Breast epithelium (tissue), 3 donors: Measurements from ENCODE around the gene GPC5.

ENCODE experiments used
- CTCF ChIP-seq, 3 donors: fragments of 450-650 bp; IDR thresholded peaks; one replicate each; pipeline ENCODE4 v1.5.1; 2016 to 2017; ENCODE audit warnings: antibody characterized with exemption in 3 of 3, mild to moderate bottlenecking in 3 of 3, moderate library complexity in 3 of 3
- POLR2A ChIP-seq: fragments of 450-650 bp; IDR thresholded peaks from one replicate; pipeline ENCODE4 v1.6.1; 2016; ENCODE audit warnings: antibody characterized with exemption, mild to moderate bottlenecking, moderate library complexity
- POLR2AphosphoS5 ChIP-seq, 3 donors: sonication (generic); formaldehyde crosslinking; IDR thresholded peaks; one replicate each; pipeline ENCODE4 v1.6.1; 2017; ENCODE audit warnings: antibody characterized with exemption in 3 of 3

GRCh38 chr13:92135509-92135908 lies 737.1 kb downstream of the GPC5 start:
- TF ChIP-seq CTCF (IDR thresholded peaks at IDR 0.05): no peak
- TF ChIP-seq POLR2A: no peak
- no peak for TF ChIP-seq POLR2AphosphoS5 (IDR thresholded peaks at IDR 0.05)
